HG03439 (cell line): ENCODE data around the gene LRRC71.

Source experiments
- ATAC-seq: cut with Tn5 transposase; IDR thresholded peaks from one replicate; pipeline ENCODE4 v1.9.1; 2021; ENCODE audit warnings: mild to moderate bottlenecking, moderate library complexity; ENCODE audit not compliant: unreplicated experiment

LRRC71 gene

DNA sequence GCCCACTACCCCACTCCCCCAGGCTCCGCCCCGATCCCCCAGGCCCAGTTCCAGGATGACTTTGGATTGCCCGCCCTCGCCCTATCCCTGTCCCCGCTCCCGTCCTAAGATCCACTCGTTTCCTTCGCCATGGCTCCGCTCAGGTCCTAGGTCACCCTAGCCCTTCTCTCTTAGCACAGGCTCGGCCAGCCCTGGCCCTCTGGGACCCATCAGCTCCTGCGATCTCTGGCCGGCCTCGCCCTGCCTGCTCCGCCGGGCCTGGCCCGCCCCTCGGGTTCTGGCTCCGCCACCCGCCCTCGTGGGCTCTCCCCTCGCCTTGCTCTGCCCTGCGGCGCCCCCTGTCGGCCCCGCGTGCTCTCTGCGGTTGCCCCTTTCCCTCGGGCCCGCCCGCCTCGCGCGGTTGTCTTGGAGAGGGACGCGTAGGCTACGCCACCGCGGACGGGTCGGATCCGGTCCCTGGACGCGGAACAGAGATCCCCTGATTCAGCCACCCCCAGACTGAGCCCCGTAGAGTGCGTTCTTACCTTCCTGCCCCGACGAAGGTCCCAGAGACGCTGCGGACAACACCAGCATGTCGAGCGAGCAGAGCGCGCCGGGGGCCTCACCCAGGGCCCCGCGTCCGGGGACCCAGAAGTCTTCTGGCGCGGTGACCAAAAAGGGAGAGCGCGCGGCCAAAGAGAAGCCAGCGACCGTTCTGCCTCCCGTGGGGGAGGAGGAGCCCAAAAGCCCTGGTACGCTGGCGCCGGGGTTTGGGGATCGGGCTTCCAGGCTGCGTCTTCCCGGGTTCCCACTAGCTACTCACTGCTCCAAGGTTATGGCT, at the start of gene LRRC71:
LRRC71 (plus strand) TSS at position 400 of the 820 bp plus-strand sequence; CDS start at position 572, 172 bp downstream.
- ATAC-seq: no peak

DNA sequence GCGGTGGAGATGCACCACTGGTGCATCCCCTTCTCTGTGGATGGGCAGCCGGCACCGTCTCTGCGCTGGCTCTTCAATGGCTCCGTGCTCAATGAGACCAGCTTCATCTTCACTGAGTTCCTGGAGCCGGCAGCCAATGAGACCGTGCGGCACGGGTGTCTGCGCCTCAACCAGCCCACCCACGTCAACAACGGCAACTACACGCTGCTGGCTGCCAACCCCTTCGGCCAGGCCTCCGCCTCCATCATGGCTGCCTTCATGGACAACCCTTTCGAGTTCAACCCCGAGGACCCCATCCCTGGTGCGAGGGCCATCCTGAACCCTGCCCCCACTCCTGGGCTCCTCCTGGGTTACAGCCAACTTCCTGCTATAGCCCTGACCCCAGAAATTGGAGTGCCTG, 46.8 kb upstream of the LRRC71 start:
- ATAC-seq: no peak

DNA sequence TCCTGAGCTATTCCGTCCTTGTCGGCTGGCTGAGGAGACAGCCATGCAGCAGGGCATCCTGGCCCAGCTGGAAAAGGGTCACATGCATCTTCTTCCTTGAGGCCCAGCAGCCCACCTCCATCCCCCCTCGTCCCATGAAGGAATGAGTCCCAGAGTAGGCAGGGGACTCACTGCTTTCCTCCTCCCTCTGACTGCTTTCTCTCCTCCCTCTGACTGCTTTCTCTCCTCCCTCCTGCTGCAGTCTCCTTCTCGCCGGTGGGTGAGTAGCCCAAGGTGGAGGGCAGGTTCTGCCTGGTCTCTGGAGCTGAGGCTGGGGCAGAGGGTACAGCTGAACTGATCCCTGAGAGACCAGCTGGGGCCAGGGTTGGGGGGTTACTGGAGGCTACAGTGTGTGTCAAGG, 46.3 kb upstream of the LRRC71 start:
- ATAC-seq: no peak

DNA sequence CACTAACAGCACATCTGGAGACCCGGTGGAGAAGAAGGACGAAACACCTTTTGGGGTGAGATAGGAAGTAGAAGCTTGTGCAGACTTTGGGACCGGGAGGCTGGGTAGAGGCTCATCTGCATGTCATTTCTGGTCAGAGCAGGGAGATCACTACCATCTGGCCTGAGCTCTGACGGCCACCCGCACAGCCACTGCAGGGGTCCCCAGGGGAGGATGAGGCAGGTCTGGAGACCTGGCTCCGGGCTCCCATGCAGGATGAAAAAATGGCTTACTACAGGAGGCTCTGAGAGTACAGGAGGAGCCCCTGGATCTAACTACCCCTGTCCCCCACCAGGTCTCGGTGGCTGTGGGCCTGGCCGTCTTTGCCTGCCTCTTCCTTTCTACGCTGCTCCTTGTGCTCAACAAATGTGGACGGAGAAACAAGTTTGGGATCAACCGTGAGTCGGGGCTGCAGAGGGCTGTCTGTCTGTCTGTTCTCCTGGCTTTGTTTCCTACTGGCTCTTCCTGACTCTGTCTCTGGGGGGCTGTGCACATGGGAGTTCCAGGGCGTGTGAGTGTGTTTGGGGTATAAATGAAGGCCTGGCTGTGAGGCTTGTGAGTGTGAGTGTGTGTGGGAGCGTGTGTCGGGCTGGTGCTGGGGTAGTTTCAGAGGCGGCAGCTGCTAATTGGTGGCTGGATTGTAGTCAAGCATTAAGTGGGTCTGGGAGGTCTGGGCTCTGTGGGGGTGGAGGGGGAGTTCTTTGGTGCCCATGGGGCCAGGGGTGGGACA, 45.7 kb upstream of the LRRC71 start:
- no peak for ATAC-seq

DNA sequence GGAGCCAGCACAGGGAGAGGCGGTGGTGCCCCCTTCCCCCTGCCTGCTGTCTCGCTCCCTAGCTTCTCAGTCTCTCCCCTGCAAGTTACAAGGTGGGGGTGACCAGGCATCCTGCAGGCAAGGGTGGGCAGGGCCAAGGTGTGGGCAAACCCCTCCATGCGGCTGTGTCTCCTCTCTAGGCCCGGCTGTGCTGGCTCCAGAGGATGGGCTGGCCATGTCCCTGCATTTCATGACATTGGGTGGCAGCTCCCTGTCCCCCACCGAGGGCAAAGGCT, 45.2 kb upstream of the LRRC71 start:
- ATAC-seq: no peak

DNA sequence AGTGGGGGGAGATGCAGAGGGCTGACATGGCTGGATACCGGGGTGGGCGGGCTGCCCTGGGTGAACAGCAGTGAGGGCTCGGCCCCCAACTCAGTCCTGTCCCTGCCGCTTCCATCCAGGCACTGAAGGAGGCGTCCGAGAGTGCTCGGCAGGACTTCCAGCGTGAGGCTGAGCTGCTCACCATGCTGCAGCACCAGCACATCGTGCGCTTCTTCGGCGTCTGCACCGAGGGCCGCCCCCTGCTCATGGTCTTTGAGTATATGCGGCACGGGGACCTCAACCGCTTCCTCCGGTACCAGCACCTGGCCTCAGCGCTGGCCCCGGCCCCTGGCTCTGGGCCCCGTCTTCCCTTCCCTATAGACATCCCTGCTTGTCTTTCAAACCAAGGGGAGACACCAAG, 44.2 kb upstream of the LRRC71 start:
- ATAC-seq: no peak

DNA sequence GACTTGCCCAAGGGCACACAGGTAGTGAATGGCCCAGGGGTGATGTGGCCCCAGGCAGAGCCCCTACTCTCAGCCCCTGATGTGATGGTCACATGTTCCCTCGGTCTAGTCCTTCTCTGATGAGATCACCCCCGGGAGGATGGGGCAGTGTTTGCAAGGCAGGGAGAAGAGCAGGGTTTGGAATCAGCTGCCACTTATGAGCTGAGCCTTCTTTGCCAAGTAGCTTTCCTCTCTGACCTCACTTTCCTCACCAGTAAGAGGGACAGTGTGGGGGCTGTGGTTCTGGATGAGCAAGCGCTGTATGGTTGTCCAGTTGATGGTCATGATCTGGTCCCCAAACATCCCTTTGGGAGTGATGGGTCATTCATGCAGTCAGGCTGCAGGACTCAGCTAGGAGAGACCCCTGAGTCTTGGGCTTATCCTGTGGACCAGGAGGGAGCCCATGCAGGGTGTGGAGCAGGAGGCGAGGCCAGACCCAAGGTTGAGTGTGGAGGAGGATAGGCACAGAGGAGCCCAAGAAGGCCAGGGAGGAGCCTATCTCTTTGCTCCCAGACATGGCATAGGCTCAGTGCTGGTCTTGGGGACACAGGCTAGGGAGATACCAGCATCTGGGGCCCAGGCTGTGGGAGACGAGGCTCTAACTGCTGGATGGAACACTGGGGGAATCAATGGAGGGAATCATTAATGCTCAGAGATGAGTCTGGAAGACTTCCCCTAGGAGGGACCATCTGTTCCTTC, 42.8 kb upstream of the LRRC71 start:
- ATAC-seq: no peak

DNA sequence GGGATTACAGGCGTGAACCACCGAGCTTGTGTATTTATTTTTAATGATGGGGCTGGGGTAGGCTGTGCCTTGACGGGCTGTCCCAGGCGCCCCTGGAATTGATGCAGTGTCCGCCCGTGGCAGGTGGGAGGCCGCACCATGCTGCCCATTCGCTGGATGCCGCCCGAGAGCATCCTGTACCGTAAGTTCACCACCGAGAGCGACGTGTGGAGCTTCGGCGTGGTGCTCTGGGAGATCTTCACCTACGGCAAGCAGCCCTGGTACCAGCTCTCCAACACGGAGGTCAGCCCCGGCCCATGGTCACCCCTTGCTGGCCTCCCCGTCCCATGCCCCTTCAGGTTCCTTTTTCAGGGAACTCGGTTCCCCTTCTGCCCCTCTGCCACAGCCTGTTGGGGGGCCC, 40.6 kb upstream of the LRRC71 start:
- ATAC-seq: no peak

DNA sequence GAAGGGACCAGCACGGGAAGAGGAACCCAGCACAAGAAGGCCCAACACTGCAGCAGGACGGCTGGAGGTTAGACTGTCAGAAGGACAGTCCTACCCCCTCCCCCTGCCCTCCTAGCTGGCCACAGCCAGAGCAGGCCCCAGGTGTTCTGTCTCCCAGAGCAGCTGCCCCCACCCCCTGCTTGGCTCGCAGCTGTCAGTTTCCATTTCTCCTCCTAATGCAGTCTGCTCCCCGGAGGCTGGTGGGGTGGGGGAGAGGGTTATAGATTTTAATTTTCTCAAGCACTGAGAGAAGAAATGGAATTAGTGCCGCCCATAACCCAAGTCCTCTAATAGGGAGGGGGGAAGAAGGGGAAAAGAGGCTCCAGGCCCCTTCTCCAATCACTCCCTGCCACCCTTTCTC, 40.0 kb upstream of the LRRC71 start:
- no peak for ATAC-seq

DNA sequence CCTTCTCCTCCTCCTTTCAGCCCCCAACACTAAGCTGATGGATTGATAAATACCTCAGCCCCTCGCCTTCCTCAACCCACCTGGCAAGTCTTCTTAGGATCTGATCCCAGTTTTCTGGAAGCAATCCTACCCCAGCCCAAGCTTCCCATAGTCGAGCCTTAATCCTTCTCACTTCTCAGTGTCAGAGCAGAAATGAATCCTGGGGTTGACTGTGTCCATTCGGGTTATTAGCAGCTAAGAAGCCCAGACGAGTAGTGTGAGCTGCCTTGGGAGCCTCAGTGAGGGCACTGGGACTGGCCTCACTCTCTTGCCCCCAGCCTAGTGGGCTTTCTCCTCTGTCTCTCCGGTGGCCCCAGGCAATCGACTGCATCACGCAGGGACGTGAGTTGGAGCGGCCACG, 39.3 kb upstream of the LRRC71 start:
- no peak for ATAC-seq

DNA sequence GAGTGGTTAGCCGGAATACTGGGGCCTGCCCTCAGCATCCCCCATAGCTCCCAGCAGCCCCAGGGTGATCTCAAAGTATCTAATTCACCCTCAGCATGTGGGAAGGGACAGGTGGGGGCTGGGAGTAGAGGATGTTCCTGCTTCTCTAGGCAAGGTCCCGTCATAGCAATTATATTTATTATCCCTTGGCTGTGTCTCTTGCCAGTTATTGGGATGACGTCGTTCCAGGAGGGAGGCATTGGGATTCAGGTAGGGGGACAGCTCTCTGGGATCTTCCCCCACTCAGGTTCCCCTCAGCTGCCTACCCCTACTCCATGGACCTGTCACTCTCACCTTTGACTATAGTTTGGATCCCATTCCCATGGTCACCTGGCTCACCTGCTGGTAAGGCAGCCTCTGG, 38.8 kb upstream of the LRRC71 start:
- no peak for ATAC-seq

DNA sequence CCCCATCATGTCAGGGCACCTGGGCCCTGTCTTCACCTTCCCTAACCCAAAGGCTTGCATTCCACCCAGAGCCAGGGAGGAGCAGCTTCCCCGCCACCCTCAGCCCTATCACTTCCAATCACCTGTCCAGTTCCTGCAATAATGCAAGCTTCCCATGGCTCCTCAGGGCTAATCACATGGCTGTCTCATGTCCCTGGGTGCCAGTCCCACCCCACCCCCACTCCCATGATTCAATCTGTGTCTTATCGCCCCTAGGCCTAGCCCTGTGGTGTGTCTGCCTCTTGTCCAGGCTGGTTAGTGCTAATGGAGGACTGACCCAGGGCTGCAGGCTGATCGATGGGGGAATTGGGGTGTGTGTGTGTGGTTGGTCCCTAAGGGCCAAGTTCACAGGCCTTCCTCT, 37.9 kb upstream of the LRRC71 start:
- no peak for ATAC-seq

DNA sequence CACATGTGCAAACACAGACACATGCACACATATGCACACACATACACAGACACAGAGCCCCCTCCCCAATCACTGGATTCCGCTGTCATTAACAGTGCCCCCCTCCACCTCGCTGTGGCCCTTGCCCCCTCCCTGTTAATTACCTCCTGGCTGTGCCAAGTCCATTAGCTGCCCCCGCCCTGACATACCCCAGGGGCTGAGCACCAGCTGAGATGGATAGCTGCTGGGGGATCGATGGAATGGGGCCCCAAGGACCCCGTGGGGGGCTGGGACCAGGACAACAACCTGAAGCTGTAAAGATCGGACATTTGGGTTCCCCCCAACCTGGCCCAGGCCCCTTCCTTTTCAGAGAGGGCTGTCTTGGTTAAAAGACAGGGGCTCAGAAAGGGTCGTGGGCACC, 36.5 kb upstream of the LRRC71 start:
- ATAC-seq: no peak

DNA sequence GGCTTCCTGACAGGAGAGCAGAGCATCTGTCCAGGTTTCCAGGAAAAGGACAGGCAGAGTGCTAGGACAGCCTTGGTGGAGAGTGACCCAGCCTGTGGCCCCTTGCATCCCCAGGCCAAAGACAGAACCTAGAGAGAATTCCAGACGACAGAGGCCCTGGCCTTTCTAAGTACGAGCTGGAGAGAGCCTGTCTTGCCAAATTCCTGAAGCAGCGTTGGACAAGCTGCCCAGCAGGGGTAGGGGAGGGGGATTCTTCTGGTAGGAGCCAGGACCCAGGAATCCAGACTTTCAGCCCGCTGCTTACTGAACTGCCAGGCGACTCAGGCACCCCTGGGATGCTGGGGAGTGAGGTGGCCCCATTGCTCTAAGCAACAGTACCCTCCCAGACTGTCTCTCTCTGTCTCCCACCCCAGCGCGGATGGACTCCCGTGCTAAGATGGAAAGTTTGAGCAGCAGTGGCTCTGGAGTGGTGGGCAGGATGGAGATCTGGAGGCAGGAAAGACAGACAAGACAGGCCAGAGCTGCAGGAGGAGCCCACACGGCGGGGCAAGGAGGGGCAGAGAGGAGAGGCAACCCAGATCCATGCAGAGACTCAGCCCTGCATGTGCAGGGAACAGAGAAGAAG, 35.8 kb upstream of the LRRC71 start:
- ATAC-seq: no peak

DNA sequence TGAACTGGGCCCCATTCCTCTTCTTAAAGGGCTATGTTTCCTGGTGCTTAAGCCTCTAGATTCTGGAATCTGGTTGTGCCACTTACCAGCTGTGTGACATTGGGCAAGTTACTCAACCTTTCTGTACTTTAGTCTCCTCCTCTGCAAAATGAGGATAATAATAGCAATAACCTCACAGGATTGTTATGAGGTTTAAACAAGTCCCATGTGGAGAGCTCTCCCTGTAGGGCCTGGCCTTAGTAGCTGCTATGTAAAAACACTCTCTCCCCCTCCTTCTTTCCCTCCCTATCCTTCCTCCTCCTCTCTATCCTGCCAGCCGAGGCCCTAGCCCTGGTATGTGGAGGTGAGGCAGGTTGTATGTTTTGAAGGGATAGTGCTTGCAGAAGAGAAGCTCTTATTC, 35.1 kb upstream of the LRRC71 start:
- ATAC-seq: no peak

DNA sequence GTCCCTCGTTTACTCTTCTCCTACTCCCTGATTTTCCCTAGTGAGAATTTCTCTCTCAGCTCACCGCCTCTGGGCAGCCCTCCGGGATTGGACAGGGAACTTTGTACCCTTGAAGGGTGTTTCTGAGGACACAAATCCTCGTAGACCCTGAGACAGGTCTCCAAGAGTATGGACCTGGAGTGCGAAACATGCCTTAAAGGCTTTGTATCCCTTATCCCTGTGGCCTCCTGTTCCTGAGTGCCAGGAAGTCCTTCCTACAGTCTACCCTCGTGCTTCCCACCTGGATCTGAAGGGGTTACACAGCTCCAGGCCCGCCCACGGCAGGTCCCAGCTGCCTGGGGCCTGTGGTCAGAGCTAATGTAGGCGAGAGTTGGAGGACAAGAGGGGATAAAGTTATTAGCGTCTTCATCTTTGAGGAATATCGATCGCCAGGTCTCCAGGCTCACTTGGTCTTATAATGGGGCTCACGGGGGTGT, 34.5 kb upstream of the LRRC71 start:
- no peak for ATAC-seq

DNA sequence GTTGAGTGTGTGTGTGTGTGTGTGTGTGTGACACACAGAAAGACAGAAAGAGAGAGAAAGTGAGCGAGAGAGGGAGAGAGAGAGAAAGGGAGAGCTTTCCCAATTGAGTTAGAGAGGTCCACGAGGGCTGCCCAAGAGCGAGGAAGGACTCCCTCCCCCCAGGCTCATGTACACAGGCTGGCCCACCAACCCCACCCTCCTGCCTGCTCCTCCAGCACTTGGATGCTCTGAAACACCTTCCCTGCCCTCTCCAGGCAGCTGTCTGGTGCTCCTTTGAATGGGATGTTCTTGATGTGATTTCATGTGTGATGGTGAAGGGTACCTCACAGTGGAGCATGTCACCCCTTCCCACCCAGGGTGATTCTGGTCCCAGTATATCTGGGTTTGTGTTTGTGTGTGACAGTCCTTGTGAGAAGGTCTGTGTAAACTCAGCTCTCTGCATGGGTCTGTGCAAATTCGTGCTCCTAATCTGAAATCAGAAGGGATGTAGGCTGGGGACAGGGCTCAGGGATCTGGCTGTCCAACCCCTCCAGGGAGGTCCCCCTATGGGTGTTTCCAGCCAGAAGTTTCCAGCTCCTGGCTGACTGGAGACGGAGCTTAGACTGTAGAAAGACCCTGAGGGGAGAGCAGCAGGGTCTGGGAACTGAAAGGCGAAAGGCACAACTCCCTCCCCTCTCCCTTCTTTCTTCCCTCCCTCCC, 33.7 kb upstream of the LRRC71 start:
- no peak for ATAC-seq

DNA sequence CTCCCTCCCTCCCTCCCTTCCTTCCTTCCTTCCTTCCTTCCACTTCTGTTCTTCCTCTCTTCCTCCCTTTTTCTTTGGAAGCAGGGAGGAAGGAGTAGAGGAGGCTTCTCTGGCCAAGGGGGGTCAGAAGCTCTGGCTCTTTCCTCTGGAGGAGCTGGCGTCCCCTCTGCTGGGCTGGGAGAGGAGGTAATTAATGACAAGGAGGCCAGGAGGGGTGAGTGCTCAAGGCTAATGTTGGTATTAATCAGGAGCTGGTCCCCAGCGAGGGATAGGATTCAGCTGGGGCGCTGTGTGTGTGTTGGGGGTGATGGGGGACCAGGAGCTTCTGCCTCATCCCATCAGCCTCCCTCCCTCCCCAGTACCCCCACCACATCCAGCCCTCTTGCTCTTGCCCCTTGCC, 33.1 kb upstream of the LRRC71 start:
- ATAC-seq: no peak

DNA sequence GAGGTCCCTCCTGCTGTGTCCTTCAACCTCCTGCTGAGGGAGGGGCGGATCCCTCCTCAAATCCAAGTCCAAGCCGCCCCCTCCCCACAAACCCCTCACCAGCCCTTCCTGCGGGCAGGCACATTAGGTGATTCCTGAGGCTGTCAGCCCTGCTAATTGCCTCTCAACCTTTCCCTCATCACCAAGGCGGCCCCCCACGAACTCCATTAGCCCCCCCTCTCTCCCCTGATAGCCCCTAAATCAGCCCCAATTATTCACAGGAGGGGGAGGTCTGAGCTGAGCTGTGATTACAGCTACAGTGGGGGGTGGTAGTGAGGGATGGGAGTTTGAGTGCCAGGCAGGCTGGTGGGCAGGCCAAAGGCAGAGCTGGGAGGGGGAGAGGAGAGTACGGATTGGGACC, 32.7 kb upstream of the LRRC71 start:
- ATAC-seq: no peak

DNA sequence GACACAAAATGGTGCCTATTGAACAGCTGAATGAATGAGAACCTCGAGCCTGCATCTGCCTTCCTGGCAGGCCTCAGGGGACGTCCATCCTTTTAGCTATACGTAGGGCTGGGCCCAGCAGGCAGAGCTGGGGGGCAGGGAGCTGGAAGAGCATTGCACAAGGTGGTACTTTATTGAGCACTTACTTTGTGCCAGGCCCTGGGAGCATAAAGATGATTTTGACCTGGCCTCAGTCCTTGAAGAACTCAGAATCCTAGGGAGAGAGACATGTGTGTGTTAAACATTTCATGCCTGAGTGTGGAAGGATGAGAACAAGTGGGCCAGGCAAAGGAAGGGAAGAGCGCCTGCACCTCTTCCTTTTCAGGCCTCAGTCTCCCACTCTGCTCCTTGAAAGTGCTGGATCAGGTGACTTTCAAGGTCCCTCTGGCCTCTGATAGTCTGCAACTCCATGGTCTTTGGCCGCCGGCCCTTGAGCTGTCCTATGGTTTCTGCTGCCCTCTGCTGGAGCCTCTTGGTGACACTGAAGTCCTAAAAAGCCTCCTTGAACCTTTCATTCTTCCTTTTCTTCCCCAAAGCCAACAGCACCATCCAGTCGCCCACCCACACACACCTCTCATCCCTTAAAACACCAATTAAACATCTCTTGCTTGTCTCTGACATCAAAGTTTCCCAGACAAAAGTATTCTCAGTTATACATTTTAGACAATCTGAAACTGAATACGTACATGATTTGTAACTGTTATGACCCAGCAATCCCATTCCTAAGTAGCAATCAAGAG, 30.4 kb upstream of the LRRC71 start:
- no peak for ATAC-seq
